Amniotic stem cell (primary cell): ENCODE data around the gene GRK5.
"Not testable (repeated sequence)": the region's sequence is repeated elsewhere in the genome, so short reads cannot be mapped to it uniquely, and the experiment has no call there.

Source experiments
- DNase-seq: peaks from one replicate; lab custom pipeline; 2025; lab: John Stamatoyannopoulos, UW

Gene GRK5

GRCh38 chr10:119274519-119275045 is 67.2 kb downstream of the GRK5 start:
- no peak for DNase-seq

GRCh38 chr10:119275085-119275484 is 67.7 kb downstream of the GRK5 start:
- no peak for DNase-seq

- not testable (repeated sequence) for DNase-seq
Measured at GRCh38 chr10:119276194-119276593, 68.8 kb downstream of the GRK5 start.

GRCh38 chr10:119278126-119278709 is 70.8 kb downstream of the GRK5 start:
- DNase-seq, result no peak

GRCh38 chr10:119279441-119279840 is 72.1 kb downstream of the GRK5 start:
- no peak for DNase-seq

- no peak for DNase-seq
Measured at GRCh38 chr10:119281581-119282071, 74.3 kb downstream of the GRK5 start.

- DNase-seq, result no peak
Measured at GRCh38 chr10:119282446-119282845, 75.1 kb downstream of the GRK5 start.

- no peak for DNase-seq
Measured at GRCh38 chr10:119283387-119283786, 76.0 kb downstream of the GRK5 start.

- no peak for DNase-seq
Measured at GRCh38 chr10:119283818-119284217, 76.4 kb downstream of the GRK5 start.

GRCh38 chr10:119284679-119285096 is 77.3 kb downstream of the GRK5 start:
- DNase-seq, result no peak

GRCh38 chr10:119285495-119286267 is 78.3 kb downstream of the GRK5 start:
- DNase-seq, result no peak

- DNase-seq, result no peak
Measured at GRCh38 chr10:119286516-119286915, 79.1 kb downstream of the GRK5 start.

GRCh38 chr10:119286983-119287633 is 79.7 kb downstream of the GRK5 start:
- DNase-seq, result no peak

GRCh38 chr10:119288574-119289001 is 81.2 kb downstream of the GRK5 start:
- no peak for DNase-seq

GRCh38 chr10:119289227-119289920 is 82.0 kb downstream of the GRK5 start:
- no peak for DNase-seq

- no peak for DNase-seq
Measured at GRCh38 chr10:119290301-119291048, 83.1 kb downstream of the GRK5 start.

GRCh38 chr10:119291223-119291900 is 84.0 kb downstream of the GRK5 start:
- no peak for DNase-seq

- no peak for DNase-seq
Measured at GRCh38 chr10:119292968-119293760, 85.8 kb downstream of the GRK5 start.

- no peak for DNase-seq
Measured at GRCh38 chr10:119296703-119297102, 89.3 kb downstream of the GRK5 start.
